Measurements from ENCODE around the gene SP4.

SP4 gene

DNA sequence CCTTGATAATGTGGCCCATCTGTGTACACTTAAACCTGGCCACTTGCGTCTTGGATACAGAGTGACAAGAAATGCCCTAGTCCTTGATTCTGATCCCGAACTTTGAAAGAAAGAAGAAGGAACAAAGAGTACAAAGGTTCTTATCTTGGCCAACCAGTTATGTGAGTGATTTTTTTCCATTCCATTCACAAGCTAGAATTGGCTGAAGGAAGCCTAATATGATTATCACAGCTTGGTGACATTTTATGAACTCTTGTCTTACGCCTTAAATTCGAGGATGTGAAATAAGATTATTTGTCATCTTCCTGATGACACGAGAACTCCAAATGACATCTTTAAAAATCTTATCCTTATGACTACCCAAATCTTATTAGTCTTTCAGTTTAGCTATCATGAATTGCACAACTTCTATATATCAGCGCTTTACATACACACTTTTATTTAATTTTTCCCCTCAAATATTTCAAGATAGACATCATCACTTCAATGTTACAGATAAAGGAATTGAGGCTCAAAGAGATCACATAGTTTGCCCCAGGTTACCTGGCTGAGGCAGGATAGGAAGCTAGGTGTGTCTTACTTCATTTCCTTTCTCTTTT, 13.0 kb upstream of the SP4 start:
- 90 to 95% methylated on average over 6 of the region's 6 CpGs for WGBS, 2 experiments
- no peaks in the 10 kb centered on the region for H3K36me3 ChIP-seq (ENCODE audit: control insufficient read depth, insufficient read depth, low read length)
- peaks cover 4% of the 10 kb centered on the region for H3K27me3 ChIP-seq (ENCODE audit: control insufficient read depth, insufficient read depth, low read length, poor library complexity, severe bottlenecking)
- H3K27ac ChIP-seq (ENCODE audit: insufficient read depth, low read depth, low read length, poor library complexity, severe bottlenecking): no peak overlapping the region
- H3K4me3 ChIP-seq (ENCODE audit: insufficient read depth, low read depth, low read length): no peak overlapping the region
- no peaks in the 10 kb centered on the region for H3K4me1 ChIP-seq (ENCODE audit: control insufficient read depth, insufficient read depth, low read length)
- no peaks in the 10 kb centered on the region for H3K9me3 ChIP-seq (ENCODE audit: control insufficient read depth, low read length)

DNA sequence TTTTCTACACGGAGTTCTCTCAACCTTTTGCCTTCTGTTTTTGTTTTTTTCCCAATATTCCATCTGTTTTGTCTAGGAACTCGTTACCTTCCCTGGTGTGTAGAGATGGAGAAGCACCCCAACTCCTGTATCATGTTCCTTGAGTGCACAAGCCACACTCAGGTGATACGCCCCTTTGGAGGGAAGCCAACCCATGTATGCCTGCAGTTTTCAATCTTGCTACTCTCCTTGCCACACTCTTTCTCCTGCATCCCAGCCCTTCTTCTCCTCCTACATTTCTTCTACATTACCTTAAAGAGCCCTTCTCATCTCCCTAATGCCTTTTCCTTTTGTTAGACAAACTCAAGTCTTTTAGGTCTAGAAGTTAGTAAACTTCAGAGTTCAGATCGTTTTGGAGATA, 10.2 kb upstream of the SP4 start:
- H3K36me3 ChIP-seq (ENCODE audit: control insufficient read depth, insufficient read depth, low read length): no peaks in the 10 kb centered on the region
- 89 to 94% methylated on average over 3 to 4 of the region's 4 CpGs for WGBS, 2 experiments
- H3K4me3 ChIP-seq (ENCODE audit: insufficient read depth, low read depth, low read length): no peak overlapping the region
- H3K9me3 ChIP-seq (ENCODE audit: control insufficient read depth, low read length): no peaks in the 10 kb centered on the region
- no peaks in the 10 kb centered on the region for H3K27me3 ChIP-seq (ENCODE audit: control insufficient read depth, insufficient read depth, low read length, poor library complexity, severe bottlenecking)
- H3K27ac ChIP-seq (ENCODE audit: insufficient read depth, low read depth, low read length, poor library complexity, severe bottlenecking): no peak overlapping the region
- H3K4me1 ChIP-seq (ENCODE audit: control insufficient read depth, insufficient read depth, low read length): no peaks in the 10 kb centered on the region

DNA sequence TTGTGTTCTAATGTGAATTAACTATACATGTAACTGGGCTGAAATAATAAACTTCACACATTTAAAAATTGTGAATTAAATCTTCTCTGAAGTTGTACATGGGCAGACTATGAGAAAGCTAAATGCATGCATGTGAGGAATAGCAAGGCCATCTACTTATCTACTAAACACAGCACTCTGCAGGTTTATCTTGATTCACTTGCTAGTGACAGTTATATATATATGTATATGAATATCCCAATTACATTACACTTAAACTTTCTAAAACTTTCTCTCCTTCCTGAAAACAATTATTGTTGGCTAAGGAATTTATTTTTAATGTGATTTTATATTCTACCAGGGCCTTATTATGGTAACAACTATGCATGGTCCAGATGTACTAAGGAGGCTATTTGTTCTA, 5.1 kb upstream of the SP4 start:
- H3K4me1 ChIP-seq (ENCODE audit: control insufficient read depth, insufficient read depth, low read length): peaks cover 6% of the 10 kb centered on the region
- no peaks in the 10 kb centered on the region for H3K9me3 ChIP-seq (ENCODE audit: control insufficient read depth, low read length)
- H3K4me3 ChIP-seq (ENCODE audit: insufficient read depth, low read depth, low read length): no peak overlapping the region
- no peaks in the 10 kb centered on the region for H3K27me3 ChIP-seq (ENCODE audit: control insufficient read depth, insufficient read depth, low read length, poor library complexity, severe bottlenecking)
- H3K36me3 ChIP-seq (ENCODE audit: control insufficient read depth, insufficient read depth, low read length): no peaks in the 10 kb centered on the region
- no peak overlapping the region for H3K27ac ChIP-seq (ENCODE audit: insufficient read depth, low read depth, low read length, poor library complexity, severe bottlenecking)

DNA sequence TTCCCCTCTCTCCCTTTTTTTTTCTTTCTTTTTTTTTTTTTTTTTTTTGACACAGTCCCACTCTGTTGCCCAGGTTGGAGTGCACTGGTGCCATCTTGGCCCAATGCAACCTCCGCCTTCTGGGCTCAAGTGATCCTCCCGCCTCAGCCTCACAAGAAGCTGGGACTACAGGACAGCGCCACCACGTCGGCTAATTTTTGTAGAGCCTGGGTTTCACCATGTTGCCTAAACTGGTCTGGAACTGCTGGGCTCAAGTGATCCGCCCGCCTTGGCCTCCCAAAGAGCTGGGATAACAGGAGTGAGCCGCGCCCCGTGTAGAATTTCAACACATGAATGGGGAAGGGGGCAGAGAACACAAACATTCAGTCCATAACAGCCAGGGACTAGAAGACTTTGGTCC, 2.6 kb upstream of the SP4 start:
- Histone ChIP-seq H3K36me3 (ENCODE audit: control insufficient read depth, insufficient read depth, low read length) (no peaks in the 10 kb centered on the region), H3K9me3 (ENCODE audit: control insufficient read depth, low read length) (no peaks in the 10 kb centered on the region), H3K27ac (ENCODE audit: insufficient read depth, low read depth, low read length, poor library complexity, severe bottlenecking) (no peak overlapping the region), H3K4me1 (ENCODE audit: control insufficient read depth, insufficient read depth, low read length) (peaks cover 18% of the 10 kb centered on the region), H3K4me3 (ENCODE audit: insufficient read depth, low read depth, low read length) (no peak overlapping the region), H3K27me3 (ENCODE audit: control insufficient read depth, insufficient read depth, low read length, poor library complexity, severe bottlenecking) (no peaks in the 10 kb centered on the region)
- WGBS, 2 experiments: 87 to 94% methylated on average over 10 of the region's 10 CpGs

DNA sequence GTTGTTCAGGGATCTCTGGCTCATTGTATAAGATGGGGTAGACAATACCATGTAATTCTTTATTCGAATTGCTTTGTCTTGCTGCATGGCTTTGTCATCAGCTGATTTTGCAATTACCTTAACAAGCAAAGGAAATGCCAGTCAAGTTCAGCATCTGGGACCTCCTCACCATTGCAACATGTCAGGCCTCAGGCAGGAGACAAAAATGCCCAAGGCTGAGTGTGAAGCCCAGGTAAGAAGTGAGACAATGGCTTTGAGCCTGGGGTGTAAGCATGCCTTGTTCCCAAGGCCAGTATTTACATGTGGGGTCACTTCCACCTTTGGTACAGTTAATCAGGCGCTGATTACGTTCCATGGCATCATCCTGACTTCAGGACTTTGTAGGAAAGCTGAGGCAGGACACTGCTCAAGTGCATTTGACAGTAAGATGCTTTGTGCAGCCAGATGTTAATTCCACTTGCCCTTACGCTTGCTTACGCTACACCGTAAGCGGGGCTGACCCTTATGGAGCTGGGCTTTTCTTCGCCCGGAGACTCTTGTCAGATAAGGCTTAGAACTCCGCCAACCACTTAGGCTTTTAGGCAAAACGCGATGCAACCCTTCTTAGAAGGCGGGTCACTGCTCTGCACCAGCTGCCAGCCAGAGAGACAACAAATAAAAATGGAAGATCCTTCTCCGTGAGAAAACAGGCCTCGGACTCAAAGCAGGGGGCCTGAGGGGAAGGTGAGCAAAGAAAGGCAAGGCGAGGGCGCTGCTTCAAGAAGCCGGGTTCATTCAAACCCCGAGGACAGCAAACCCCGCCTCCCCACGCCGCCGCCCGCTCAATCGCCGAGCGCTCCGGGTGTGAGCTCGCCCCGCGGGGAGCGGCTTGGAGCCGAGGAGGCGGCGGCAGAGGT, 1.3 kb upstream of the SP4 start:
- no peaks in the 10 kb centered on the region for H3K27me3 ChIP-seq (ENCODE audit: control insufficient read depth, insufficient read depth, low read length, poor library complexity, severe bottlenecking)
- H3K27ac ChIP-seq (ENCODE audit: insufficient read depth, low read depth, low read length, poor library complexity, severe bottlenecking): peak overlapping the region; percentile 85

DNA sequence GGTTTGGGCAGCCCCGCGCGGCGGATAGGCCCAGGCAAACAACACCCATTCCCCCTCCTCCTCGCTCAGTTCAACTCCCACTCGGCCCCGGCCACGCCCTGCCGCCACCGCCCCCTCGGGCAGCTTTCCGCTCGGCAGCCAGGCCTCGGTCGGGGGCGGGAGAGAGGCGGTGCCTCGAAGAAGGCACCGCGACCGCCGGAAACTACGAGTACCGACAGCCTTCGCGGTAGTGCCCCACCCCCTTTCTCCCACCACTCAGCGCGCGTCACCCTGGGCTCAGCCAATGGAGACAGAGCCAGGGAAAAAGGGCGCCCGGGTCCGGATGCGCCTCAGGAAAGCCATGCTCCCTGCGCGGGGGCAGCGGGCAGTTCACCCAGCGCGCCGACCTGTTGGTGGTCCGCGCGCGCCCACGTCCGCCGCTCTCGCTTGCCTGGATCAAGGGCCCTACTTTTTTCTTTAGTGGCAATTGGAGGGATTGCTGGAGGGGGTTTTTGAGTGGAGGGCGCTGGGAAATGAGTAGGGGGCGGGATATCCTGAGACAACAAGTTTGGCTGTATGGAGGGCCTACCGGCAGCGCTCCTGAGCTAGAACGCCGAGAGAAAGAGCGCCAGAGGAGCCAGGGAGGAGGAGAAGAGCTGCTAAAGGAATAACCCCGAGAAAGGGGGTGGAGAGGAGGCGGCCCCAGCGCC, 557 bp upstream of the SP4 start:
- no peaks in the 10 kb centered on the region for H3K36me3 ChIP-seq (ENCODE audit: control insufficient read depth, insufficient read depth, low read length)
- peak overlapping the region; percentile 99 for H3K27ac ChIP-seq (ENCODE audit: insufficient read depth, low read depth, low read length, poor library complexity, severe bottlenecking)
- no peaks in the 10 kb centered on the region for H3K27me3 ChIP-seq (ENCODE audit: control insufficient read depth, insufficient read depth, low read length, poor library complexity, severe bottlenecking)
- WGBS, 2 experiments: 0 to 1% methylated on average over 57 of the region's 57 CpGs
- H3K4me1 ChIP-seq (ENCODE audit: control insufficient read depth, insufficient read depth, low read length): peaks cover 22% of the 10 kb centered on the region
- H3K9me3 ChIP-seq (ENCODE audit: control insufficient read depth, low read length): no peaks in the 10 kb centered on the region
- peak overlapping the region; percentile 81 for H3K4me3 ChIP-seq (ENCODE audit: insufficient read depth, low read depth, low read length)

More for the DNA sequence above, 1.3 kb upstream of the SP4 start:
- no peaks in the 10 kb centered on the region for H3K36me3 ChIP-seq (ENCODE audit: control insufficient read depth, insufficient read depth, low read length)
- peaks cover 22% of the 10 kb centered on the region for H3K4me1 ChIP-seq (ENCODE audit: control insufficient read depth, insufficient read depth, low read length)
- no peaks in the 10 kb centered on the region for H3K9me3 ChIP-seq (ENCODE audit: control insufficient read depth, low read length)
- H3K4me3 ChIP-seq (ENCODE audit: insufficient read depth, low read depth, low read length): peak overlapping the region; percentile 58
- 10 to 11% methylated on average over 35 of the region's 35 CpGs for WGBS, 2 experiments

DNA sequence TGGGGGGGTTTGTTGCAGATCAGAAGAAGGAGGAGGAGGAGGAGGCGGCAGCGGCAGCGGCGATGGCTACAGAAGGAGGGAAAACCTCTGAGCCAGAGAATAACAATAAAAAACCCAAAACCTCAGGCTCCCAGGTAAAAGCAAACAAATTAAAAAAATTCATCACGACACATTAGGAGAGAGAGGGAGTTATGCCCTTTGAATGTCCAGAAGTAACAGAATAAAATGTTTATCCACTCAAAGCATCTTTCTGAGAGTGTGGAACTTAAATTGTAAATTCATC, 717 bp downstream of the SP4 start:
- 0% methylated on average over 2 of the region's 5 CpGs; no CpG with 5 or more reads in 1 of the 2 experiments for WGBS, 2 experiments
- Histone ChIP-seq H3K27ac (ENCODE audit: insufficient read depth, low read depth, low read length, poor library complexity, severe bottlenecking) (peak overlapping the region; percentile 99), H3K36me3 (ENCODE audit: control insufficient read depth, insufficient read depth, low read length) (no peaks in the 10 kb centered on the region), H3K4me3 (ENCODE audit: insufficient read depth, low read depth, low read length) (peak overlapping the region; percentile 81), H3K27me3 (ENCODE audit: control insufficient read depth, insufficient read depth, low read length, poor library complexity, severe bottlenecking) (no peaks in the 10 kb centered on the region), H3K9me3 (ENCODE audit: control insufficient read depth, low read length) (no peaks in the 10 kb centered on the region), H3K4me1 (ENCODE audit: control insufficient read depth, insufficient read depth, low read length) (peaks cover 22% of the 10 kb centered on the region)

DNA sequence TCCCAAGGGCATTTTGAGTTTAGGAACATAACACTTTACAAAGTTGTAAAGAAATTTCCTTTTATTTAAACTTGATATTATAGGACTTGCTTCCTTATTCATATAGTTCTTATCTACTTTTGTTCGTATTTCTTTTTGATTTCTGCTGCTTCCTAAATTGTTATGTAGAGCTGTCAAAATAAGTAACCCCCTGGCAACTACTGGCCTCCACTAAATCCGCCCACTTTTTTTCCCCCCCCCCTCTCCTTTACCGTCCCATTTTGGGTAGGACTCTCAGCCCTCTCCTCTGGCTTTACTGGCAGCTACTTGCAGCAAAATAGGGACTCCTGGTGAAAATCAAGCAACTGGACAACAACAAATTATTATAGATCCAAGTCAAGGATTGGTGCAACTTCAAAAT, 1.1 kb downstream of the SP4 start:
- peaks cover 22% of the 10 kb centered on the region for H3K4me1 ChIP-seq (ENCODE audit: control insufficient read depth, insufficient read depth, low read length)
- peak overlapping the region; percentile 81 for H3K4me3 ChIP-seq (ENCODE audit: insufficient read depth, low read depth, low read length)
- no peaks in the 10 kb centered on the region for H3K36me3 ChIP-seq (ENCODE audit: control insufficient read depth, insufficient read depth, low read length)
- H3K9me3 ChIP-seq (ENCODE audit: control insufficient read depth, low read length): no peaks in the 10 kb centered on the region
- 28 to 40% methylated on average over 2 to 3 of the region's 3 CpGs for whole genome bisulfite sequencing, 2 experiments
- no peak overlapping the region for H3K27ac ChIP-seq (ENCODE audit: insufficient read depth, low read depth, low read length, poor library complexity, severe bottlenecking)
- no peaks in the 10 kb centered on the region for H3K27me3 ChIP-seq (ENCODE audit: control insufficient read depth, insufficient read depth, low read length, poor library complexity, severe bottlenecking)

DNA sequence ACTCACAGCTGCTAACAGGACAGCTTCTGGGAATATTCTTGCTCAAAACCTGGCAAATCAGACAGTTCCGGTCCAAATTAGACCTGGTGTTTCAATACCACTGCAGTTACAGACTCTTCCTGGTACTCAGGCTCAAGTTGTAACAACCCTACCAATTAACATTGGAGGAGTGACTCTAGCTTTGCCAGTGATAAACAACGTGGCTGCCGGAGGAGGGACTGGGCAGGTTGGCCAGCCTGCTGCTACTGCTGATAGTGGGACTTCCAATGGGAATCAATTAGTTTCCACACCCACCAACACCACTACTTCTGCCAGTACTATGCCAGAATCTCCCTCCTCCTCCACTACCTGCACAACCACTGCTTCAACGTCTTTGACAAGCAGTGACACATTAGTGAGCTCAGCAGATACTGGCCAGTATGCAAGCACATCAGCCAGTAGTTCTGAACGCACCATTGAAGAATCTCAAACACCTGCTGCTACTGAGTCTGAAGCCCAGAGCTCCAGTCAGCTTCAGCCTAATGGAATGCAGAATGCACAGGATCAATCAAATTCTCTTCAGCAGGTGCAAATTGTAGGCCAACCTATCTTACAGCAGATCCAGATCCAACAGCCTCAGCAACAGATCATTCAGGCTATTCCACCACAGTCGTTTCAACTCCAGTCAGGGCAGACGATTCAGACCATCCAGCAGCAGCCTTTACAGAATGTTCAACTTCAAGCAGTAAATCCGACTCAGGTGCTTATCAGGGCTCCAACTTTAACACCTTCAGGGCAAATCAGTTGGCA, 2.1 kb downstream of the SP4 start:
- WGBS, 2 experiments: 76 to 79% methylated on average over 8 of the region's 8 CpGs
- H3K27ac ChIP-seq (ENCODE audit: insufficient read depth, low read depth, low read length, poor library complexity, severe bottlenecking): no peak overlapping the region
- H3K27me3 ChIP-seq (ENCODE audit: control insufficient read depth, insufficient read depth, low read length, poor library complexity, severe bottlenecking): no peaks in the 10 kb centered on the region
- H3K36me3 ChIP-seq (ENCODE audit: control insufficient read depth, insufficient read depth, low read length): no peaks in the 10 kb centered on the region
- no peak overlapping the region for H3K4me3 ChIP-seq (ENCODE audit: insufficient read depth, low read depth, low read length)
- no peaks in the 10 kb centered on the region for H3K9me3 ChIP-seq (ENCODE audit: control insufficient read depth, low read length)
- peaks cover 22% of the 10 kb centered on the region for H3K4me1 ChIP-seq (ENCODE audit: control insufficient read depth, insufficient read depth, low read length)

DNA sequence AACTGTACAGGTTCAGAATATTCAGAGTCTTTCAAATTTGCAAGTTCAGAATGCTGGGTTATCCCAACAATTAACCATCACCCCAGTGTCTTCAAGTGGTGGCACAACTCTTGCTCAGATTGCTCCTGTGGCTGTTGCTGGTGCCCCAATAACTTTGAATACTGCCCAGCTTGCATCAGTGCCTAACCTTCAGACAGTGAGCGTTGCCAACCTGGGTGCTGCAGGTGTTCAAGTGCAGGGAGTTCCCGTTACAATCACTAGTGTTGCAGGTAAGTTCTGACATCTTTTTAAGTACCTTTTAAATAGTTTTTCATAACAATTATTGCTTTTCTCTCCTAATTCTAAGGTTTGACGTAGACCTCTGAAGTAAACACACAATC, 2.7 kb downstream of the SP4 start:
- peaks cover 22% of the 10 kb centered on the region for H3K4me1 ChIP-seq (ENCODE audit: control insufficient read depth, insufficient read depth, low read length)
- WGBS, 2 experiments: 85 to 89% methylated on average over 3 of the region's 3 CpGs
- H3K27ac ChIP-seq (ENCODE audit: insufficient read depth, low read depth, low read length, poor library complexity, severe bottlenecking): no peak overlapping the region
- peak overlapping the region; percentile 11 for H3K4me3 ChIP-seq (ENCODE audit: insufficient read depth, low read depth, low read length)
- no peaks in the 10 kb centered on the region for H3K36me3 ChIP-seq (ENCODE audit: control insufficient read depth, insufficient read depth, low read length)
- no peaks in the 10 kb centered on the region for H3K9me3 ChIP-seq (ENCODE audit: control insufficient read depth, low read length)
- no peaks in the 10 kb centered on the region for H3K27me3 ChIP-seq (ENCODE audit: control insufficient read depth, insufficient read depth, low read length, poor library complexity, severe bottlenecking)
